Neural cell (in vitro differentiated cells): ENCODE results near the gene GLTP. TPM values are rescaled to one million over a fixed set of nuclear protein-coding genes. Genes with fewer than 3 reads are reported as not detected.

Experiments used
- H2AFZ ChIP-seq: fragments of 200-600, 300-800 bp; sonication (generic), shearing (Covaris generic); 2 replicates; pipeline ENCODE4 v1.6.0; 2014; ENCODE audit warnings: low read depth, mild to moderate bottlenecking, antibody characterized with exemption, low read length, moderate library complexity
- H3F3A ChIP-seq: fragments of 200-600 bp; shearing (Covaris generic); 2 replicates; pipeline ENCODE4 v1.6.1; 2016; ENCODE audit warnings: mild to moderate bottlenecking, moderate library complexity, mixed read lengths, antibody characterized with exemption, low read length; ENCODE audit not compliant: insufficient read depth, poor library complexity, severe bottlenecking
- H3K27ac ChIP-seq: fragments of 200-600, 300-800 bp; sonication (generic), shearing (Covaris generic); 2 replicates; pipeline ENCODE4 v1.5.1; 2014; ENCODE audit warnings: mild to moderate bottlenecking, low read length, moderate library complexity
- H3K27me3 ChIP-seq: fragments of 300-800, 200-600 bp; sonication (generic), shearing (Covaris generic); 2 replicates; pipeline ENCODE4 v1.6.0; 2014; ENCODE audit warnings: mild to moderate bottlenecking, low read depth, low read length, moderate library complexity; ENCODE audit not compliant: insufficient read depth
- H3K36me3 ChIP-seq: fragments of 300-800, 200-600 bp; sonication (generic), shearing (Covaris generic); 2 replicates; pipeline ENCODE4 v1.5.1; 2014; ENCODE audit warnings: mild to moderate bottlenecking, antibody characterized with exemption, low read length, moderate library complexity; ENCODE audit not compliant: insufficient read depth
- H3K4me2 ChIP-seq: fragments of 300-800, 200-600 bp; sonication (generic), shearing (Covaris generic); 2 replicates; pipeline ENCODE4 v1.6.0; 2014; ENCODE audit warnings: mild to moderate bottlenecking, low read length
- H3K4me3 ChIP-seq: fragments of 300-800, 200-600 bp; sonication (generic), shearing (Covaris generic); 2 replicates; pipeline ENCODE4 v1.5.1; 2014; ENCODE audit warnings: mild to moderate bottlenecking, low read length, moderate library complexity
- H3K79me2 ChIP-seq: fragments of 200-600 bp; shearing (Covaris generic); replicated peaks from 2 replicates; pipeline ENCODE4 v1.6.0; 2014; ENCODE audit warnings: mild to moderate bottlenecking, low read length, moderate library complexity; ENCODE audit not compliant: insufficient read depth
- H3K9ac ChIP-seq: fragments of 300-800, 200-600 bp; sonication (generic), shearing (Covaris generic); 2 replicates; pipeline ENCODE4 v1.6.1; 2016; ENCODE audit warnings: mild to moderate bottlenecking, low read length, mixed read lengths
- H3K9me2 ChIP-seq: fragments of 200-600 bp; shearing (Covaris generic); 2 replicates; pipeline ENCODE4 v1.6.1; 2016; ENCODE audit warnings: mild to moderate bottlenecking, low read length, mixed read lengths; ENCODE audit not compliant: insufficient read depth
- H3K9me3 ChIP-seq: fragments of 200-600, 300-800 bp; sonication (generic), shearing (Covaris generic); 2 replicates; pipeline ENCODE4 v1.6.1; 2016; ENCODE audit warnings: mild to moderate bottlenecking, mixed run types, low read length, moderate library complexity, mixed read lengths
- H4K20me1 ChIP-seq: fragments of 200-600 bp; shearing (Covaris generic); 2 replicates; pipeline ENCODE4 v1.6.1; 2016; ENCODE audit warnings: mild to moderate bottlenecking, mixed run types; ENCODE audit not compliant: insufficient read depth
- EZH2 ChIP-seq: fragments of 200-600, 300-800 bp; shearing (Covaris generic), sonication (generic); IDR thresholded peaks from 2 replicates; pipeline ENCODE4 v1.6.1; 2014; ENCODE audit warnings: antibody characterized with exemption, low read length, borderline replicate concordance, mild to moderate bottlenecking; ENCODE audit not compliant: insufficient read depth, poor library complexity, severe bottlenecking
- MXI1 ChIP-seq: fragments of 450-650 bp; conservative IDR thresholded peaks from 2 replicates; pipeline ENCODE4 v1.6.1; 2014; ENCODE audit warnings: antibody characterized with exemption, mild to moderate bottlenecking; ENCODE audit not compliant: poor library complexity, severe bottlenecking
- POLR2AphosphoS5 ChIP-seq: IDR thresholded peaks from 2 replicates; pipeline ENCODE4 v1.6.1; 2012
- RAD21 ChIP-seq: fragments of 450-650 bp; conservative IDR thresholded peaks from 2 replicates; pipeline ENCODE4 v1.6.1; 2014; ENCODE audit warnings: antibody characterized with exemption, mild to moderate bottlenecking, moderate library complexity
- SMC3 ChIP-seq: fragments of 450-650 bp; conservative IDR thresholded peaks from 2 replicates; pipeline ENCODE4 v1.6.1; 2014; ENCODE audit warnings: antibody characterized with exemption, mild to moderate bottlenecking, moderate library complexity; ENCODE audit not compliant: poor library complexity
- TAF1 ChIP-seq: IDR thresholded peaks from 2 replicates; pipeline ENCODE4 v1.6.1; 2012; ENCODE audit warnings: low read depth
- polyA plus RNA-seq: library from polyadenylated mRNA; depleted of rRNA; stranded (reverse); fragments of >200 nt; gene quantifications from 2 replicates; pipeline ENCODE4 v1.2.3, GENCODE V29; 2014
- TF ChIP-seq, protein P1 (sequence below): IDR thresholded peaks from 2 replicates; pipeline ENCODE4 v1.6.1; 2012; ENCODE audit warnings: borderline replicate concordance

GLTP gene
- polyA plus RNA-seq, 1 donor from 2014 or later = 25.0 TPM

- H3K9ac ChIP-seq = no peak overlapping the region
- no peaks in the 10 kb centered on the region for H3K9me3 ChIP-seq
- H3K27me3 ChIP-seq = no peaks in the 10 kb centered on the region
- H3K4me3 ChIP-seq = no peak overlapping the region
- no peaks in the 10 kb centered on the region for H3F3A ChIP-seq
- H2AFZ ChIP-seq = no peak overlapping the region
- H4K20me1 ChIP-seq = no peaks in the 10 kb centered on the region
- H3K4me2 ChIP-seq = no peak overlapping the region
- H3K36me3 ChIP-seq = no peaks in the 10 kb centered on the region
- TF ChIP-seq TAF1 (no peak), MXI1 (no peak), POLR2AphosphoS5 (no peak), EZH2 (no peak)
- H3K9me2 ChIP-seq = no peaks in the 10 kb centered on the region
- H3K79me2 ChIP-seq = peaks cover 5% of the 10 kb centered on the region
- no peak overlapping the region for H3K27ac ChIP-seq
Observed at GRCh38 chr12:109870648-109871047, 9.7 kb downstream of the GLTP start.

DNA sequence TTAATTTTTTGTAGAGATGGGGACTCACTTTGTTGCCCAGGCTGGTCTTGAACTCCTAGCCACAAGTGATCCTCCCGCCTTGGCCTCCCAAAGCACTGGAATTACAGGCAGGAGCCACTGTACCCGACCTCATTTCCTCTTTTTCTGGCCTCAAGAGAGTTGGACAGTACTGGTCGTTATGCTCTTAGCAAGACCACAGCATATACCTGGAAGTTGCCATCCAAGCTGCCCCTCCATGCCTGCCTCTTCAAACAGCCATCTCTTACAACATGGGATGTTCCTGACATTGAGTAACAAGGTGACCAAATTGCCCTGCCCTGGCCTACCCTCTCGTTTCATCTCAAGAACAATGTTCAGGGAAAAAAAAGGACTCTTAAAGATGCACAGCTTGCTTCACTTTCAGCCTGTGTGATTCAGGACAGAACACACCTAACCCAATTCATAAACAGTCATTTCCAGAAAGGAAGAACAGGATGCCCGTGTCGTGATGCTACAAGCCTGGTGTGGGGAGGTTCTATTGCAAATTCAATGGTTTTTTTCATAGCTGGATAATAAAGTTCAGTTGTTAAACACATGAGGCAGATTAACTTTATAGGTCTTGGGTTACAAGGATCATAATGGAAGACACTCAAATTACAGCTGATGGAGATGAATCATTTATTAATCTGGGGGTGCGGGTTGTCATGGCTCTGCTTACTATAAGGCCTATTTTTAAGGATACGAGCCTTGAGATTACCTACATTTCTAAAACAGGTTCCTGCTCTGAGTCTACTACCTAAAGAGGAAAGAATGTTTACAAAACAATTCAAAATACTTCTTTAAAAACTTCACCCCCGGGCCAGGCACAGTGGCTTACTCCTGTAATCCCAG lies 11.9 kb downstream of the GLTP start:
- H3K79me2 ChIP-seq = no peaks in the 10 kb centered on the region

DNA sequence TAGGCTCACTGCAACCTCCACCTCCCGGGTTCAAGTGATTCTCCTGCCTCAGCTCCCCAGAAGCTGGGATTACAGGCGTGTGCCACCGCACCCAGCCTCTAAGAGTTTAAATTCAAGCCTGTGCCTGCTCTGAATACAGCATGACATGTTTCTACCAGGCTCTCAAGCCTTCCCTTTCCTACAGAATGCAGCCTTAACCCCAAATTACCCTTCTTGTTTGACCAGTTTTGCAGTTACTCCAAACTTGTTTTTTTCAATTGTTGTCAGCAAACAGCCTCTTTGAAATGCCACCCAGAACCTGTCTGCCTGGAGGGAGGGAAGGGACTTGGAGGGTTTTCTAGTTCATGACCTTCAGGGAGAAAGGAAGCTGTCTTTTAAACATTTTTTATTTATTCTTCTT lies 15.4 kb downstream of the GLTP start:
- Histone ChIP-seq H3K4me3 (no peak overlapping the region), H3K9me3 (no peaks in the 10 kb centered on the region), H3K9me2 (no peaks in the 10 kb centered on the region), H2AFZ (no peak overlapping the region), H3K79me2 (no peaks in the 10 kb centered on the region), H3K36me3 (no peaks in the 10 kb centered on the region), H3K27ac (no peak overlapping the region), H4K20me1 (no peaks in the 10 kb centered on the region), H3K4me2 (no peak overlapping the region), H3K27me3 (no peaks in the 10 kb centered on the region), H3K9ac (no peak overlapping the region), H3F3A (no peaks in the 10 kb centered on the region)
- no peak for TF ChIP-seq RAD21
- TF ChIP-seq, protein P1, sequence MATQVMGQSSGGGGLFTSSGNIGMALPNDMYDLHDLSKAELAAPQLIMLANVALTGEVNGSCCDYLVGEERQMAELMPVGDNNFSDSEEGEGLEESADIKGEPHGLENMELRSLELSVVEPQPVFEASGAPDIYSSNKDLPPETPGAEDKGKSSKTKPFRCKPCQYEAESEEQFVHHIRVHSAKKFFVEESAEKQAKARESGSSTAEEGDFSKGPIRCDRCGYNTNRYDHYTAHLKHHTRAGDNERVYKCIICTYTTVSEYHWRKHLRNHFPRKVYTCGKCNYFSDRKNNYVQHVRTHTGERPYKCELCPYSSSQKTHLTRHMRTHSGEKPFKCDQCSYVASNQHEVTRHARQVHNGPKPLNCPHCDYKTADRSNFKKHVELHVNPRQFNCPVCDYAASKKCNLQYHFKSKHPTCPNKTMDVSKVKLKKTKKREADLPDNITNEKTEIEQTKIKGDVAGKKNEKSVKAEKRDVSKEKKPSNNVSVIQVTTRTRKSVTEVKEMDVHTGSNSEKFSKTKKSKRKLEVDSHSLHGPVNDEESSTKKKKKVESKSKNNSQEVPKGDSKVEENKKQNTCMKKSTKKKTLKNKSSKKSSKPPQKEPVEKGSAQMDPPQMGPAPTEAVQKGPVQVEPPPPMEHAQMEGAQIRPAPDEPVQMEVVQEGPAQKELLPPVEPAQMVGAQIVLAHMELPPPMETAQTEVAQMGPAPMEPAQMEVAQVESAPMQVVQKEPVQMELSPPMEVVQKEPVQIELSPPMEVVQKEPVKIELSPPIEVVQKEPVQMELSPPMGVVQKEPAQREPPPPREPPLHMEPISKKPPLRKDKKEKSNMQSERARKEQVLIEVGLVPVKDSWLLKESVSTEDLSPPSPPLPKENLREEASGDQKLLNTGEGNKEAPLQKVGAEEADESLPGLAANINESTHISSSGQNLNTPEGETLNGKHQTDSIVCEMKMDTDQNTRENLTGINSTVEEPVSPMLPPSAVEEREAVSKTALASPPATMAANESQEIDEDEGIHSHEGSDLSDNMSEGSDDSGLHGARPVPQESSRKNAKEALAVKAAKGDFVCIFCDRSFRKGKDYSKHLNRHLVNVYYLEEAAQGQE = no peak

More for the DNA sequence above, 11.9 kb downstream of the GLTP start:
- H3K27me3 ChIP-seq = no peaks in the 10 kb centered on the region
- H3K27ac ChIP-seq = no peak overlapping the region
- H3K4me2 ChIP-seq = no peak overlapping the region
- TF ChIP-seq SMC3 (no peak), EZH2 (no peak)
- no peak overlapping the region for H2AFZ ChIP-seq
- no peak overlapping the region for H3K9ac ChIP-seq
- no peaks in the 10 kb centered on the region for H3F3A ChIP-seq
- no peak overlapping the region for H3K4me3 ChIP-seq
- no peaks in the 10 kb centered on the region for H3K36me3 ChIP-seq
- H4K20me1 ChIP-seq = no peaks in the 10 kb centered on the region
- H3K9me2 ChIP-seq = no peaks in the 10 kb centered on the region
- no peaks in the 10 kb centered on the region for H3K9me3 ChIP-seq
